Memory B cell (primary cell): ENCODE data around the gene VAV2.

Experiments
- ATAC-seq: fragments of 150-1000 bp; cut with Tn5 transposase; 2 replicates; pipeline ENCODE4 v1.10.0; 2021; ENCODE audit warnings: low read depth, mild to moderate bottlenecking, moderate library complexity
- DNase-seq, 2 donors: peaks; one replicate each; pipeline ENCODE4 v3.0.0; 2022; ENCODE audit warnings: low spot score in 2 of 2
- H3K27ac Mint-ChIP-seq: one replicate; pipeline ENCODE4 v1.8.0; 2022; ENCODE audit warnings: mild to moderate bottlenecking, moderate library complexity, mixed read lengths
- H3K27me3 Mint-ChIP-seq: one replicate; pipeline ENCODE4 v1.8.0; 2022; ENCODE audit warnings: mixed read lengths
- H3K36me3 Mint-ChIP-seq: one replicate; pipeline ENCODE4 v1.8.0; 2022; ENCODE audit warnings: mild to moderate bottlenecking, mixed read lengths
- H3K4me1 Mint-ChIP-seq: one replicate; pipeline ENCODE4 v1.8.0; 2022; ENCODE audit warnings: mixed read lengths
- H3K4me3 Mint-ChIP-seq: one replicate; pipeline ENCODE4 v1.8.0; 2022; ENCODE audit warnings: mild to moderate bottlenecking, moderate library complexity, mixed read lengths
- H3K9me3 Mint-ChIP-seq: one replicate; pipeline ENCODE4 v1.8.0; 2022; ENCODE audit warnings: mixed read lengths

Gene VAV2

DNA sequence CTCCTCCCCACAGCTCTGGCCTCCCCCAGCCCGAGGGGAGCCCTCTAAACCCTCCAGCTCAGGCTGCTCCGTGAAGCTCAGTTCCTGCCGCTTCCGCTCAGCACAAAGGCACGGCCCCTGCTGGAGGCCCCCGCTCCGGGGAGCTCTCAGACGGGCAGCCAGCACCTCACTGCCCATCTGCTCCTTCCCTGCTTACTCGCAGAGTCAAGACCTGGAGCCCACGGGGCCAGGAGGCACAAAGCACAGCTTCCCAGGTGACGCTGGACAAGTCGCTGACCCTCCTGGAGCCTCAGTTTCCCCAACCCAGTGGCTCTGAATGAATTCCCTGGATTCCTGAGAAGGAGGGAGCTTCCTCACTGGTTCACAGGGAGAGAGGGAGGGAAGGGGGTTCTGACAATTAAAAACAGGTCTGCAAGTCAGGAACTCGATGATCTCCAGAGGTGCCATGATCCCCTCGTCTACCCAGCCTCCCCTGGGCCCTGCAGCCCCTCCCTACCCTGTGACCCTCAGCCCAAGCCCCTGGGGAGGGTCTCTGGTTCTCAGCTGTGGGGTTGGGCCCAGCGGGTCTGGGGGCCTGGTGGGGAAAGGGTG, 36.2 kb downstream of the VAV2 start:
- no peaks in the 10 kb centered on the region for H3K36me3 Mint-ChIP-seq
- H3K27me3 Mint-ChIP-seq = no peaks in the 10 kb centered on the region
- peaks cover 52% of the 10 kb centered on the region for H3K4me1 Mint-ChIP-seq
- peak overlapping the region; percentile 95 for H3K27ac Mint-ChIP-seq
- ATAC-seq = peak; percentile 52
- peak overlapping the region; percentile 92 for H3K4me3 Mint-ChIP-seq
- H3K9me3 Mint-ChIP-seq = no peaks in the 10 kb centered on the region
- DNase-seq = no peak

DNA sequence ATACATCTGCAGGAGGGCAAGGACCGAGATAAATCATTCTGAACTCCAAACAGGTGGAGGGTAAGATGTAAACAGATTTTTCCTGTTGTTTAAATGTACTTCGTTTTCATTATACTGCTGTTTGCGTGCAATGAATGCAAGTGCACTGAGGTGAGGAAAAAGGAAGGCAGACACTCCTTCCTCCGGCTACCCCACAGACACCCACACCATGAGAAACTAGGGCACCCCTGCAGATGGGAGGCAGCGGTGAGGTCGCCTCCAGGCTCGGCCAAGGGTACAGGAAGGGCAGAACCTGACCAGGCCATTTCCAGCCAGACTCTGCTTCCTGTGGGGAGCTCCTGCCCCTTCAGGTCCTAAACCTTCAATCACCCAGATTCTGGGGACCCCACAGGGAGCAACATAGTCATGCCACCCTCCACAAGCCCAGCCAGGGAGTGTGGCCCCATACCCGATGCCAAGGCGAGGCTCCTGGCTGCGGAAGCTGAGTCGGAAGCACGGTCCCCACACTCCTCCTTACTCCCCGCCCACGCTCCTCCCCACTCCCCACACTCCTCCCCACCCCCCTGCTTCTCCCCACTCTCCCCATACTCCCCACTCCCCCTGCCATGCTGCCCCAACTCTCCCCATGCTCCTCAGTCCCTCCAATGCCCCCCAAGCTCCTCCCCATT, 37.1 kb downstream of the VAV2 start:
- H3K27ac Mint-ChIP-seq = peak overlapping the region; percentile 95
- H3K4me3 Mint-ChIP-seq = peak overlapping the region; percentile 74
- no peaks in the 10 kb centered on the region for H3K9me3 Mint-ChIP-seq
- no peaks in the 10 kb centered on the region for H3K36me3 Mint-ChIP-seq
- ATAC-seq = peak; percentile 50
- H3K27me3 Mint-ChIP-seq = no peaks in the 10 kb centered on the region
- DNase-seq = no peak
- H3K4me1 Mint-ChIP-seq = peaks cover 49% of the 10 kb centered on the region

DNA sequence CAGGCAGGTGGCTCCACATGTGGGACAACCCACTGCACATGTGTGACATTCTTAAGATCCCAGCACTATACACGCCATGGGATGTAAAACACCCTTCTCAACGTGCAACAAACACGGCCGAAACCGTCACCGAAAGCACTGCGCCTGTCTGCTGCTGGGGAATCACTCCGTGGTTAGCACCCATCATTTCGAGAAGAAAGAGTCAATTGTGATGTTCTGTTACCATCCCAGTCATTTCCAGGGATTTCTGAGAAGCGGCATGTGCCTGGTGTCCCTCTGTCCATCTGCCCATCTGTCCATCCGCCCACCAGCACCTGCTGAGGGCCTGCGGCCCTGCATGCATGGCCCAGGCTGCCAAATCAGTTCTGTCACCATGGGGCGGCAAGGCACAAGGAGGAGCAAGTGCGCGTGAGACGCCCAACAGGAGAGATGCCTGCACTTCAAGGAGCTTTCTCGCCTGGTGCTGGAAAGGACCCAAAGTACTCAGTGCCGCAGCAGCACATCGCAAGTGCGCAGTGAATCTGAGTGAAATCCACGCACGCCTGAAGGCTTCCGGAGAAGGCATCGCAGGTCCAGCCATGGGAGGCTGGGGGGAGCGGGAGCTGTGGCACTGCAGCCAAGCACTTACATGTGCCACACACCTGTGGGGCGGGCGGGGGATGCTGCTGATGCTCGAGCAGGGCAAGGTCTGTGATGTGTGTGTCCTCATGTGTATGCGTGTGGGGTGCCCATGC, 38.0 kb downstream of the VAV2 start:
- DNase-seq (no peak), ATAC-seq (peak; percentile 37)
- H3K4me1 Mint-ChIP-seq = peaks cover 46% of the 10 kb centered on the region
- H3K27ac Mint-ChIP-seq = peak overlapping the region; percentile 95
- no peaks in the 10 kb centered on the region for H3K9me3 Mint-ChIP-seq
- H3K36me3 Mint-ChIP-seq = peaks cover 2% of the 10 kb centered on the region
- no peaks in the 10 kb centered on the region for H3K27me3 Mint-ChIP-seq
- peak overlapping the region; percentile 74 for H3K4me3 Mint-ChIP-seq

DNA sequence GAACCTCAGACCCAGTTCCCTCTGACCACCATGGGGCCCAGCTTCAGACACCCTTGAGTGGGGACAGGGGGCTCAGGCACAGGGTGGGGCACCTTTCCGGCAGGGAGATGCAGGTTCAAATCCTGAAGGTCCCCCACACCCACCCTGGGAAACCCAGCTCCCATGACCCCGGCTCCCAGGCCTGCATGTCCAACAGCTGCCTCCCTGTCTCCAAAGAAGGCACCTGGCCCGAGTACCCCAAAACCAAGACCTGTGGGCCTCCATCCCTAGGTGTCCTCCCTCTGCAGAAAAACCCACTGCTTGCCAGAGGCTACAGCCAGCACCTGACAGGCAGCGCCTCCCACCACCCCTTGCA, 38.5 kb downstream of the VAV2 start:
- Mint-ChIP-seq H3K4me3 (peak overlapping the region; percentile 74), H3K36me3 (peaks cover 2% of the 10 kb centered on the region), H3K27me3 (no peaks in the 10 kb centered on the region), H3K4me1 (peaks cover 46% of the 10 kb centered on the region), H3K27ac (peak overlapping the region; percentile 95), H3K9me3 (no peaks in the 10 kb centered on the region)
- ATAC-seq (no peak), DNase-seq (no peak)

DNA sequence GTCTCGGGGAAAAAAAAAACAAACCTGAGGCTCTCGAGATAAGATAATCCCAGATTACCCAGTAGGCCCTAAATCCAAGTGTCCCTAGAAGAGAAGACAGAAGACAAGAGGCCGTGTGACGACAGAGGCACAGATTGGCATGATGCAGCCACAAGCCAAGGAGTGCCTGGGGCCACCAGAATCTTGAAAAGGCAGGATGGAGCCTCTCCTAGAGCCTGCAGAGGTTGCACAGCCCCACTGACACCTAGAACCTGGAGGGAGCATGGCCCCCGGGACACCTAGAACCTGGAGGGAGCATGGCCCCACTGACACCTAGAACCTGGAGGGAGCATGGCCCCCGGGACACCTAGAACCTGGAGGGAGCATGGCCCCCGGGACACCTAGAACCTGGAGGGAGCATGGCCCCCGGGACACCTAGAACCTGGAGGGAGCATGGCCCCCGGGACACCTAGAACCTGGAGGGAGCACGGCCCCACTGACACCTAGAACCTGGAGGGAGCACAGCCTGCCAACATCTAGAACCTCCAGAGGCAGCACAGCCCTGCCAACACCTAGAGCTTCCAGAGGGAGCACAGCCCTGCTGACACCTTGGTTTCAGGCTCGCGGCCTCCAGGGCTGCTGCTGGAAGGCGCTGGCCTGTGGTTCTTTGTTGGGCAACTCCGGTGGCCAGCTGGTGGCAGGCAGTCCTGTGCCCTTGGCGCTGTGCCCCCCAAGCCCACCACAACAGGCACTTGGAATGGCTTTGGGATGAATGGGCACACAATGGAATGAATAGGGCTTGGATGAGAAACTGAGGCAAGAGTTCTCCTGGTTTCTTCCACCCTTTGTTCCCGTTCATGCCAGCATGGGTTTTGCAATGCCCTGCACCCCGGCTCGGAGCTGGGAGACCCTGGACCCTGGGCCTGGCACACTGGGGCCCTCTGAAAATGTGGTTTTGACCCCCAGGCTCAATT, 39.2 kb downstream of the VAV2 start:
- Mint-ChIP-seq H3K36me3 (peaks cover 2% of the 10 kb centered on the region), H3K4me3 (no peak overlapping the region), H3K9me3 (no peaks in the 10 kb centered on the region), H3K27me3 (no peaks in the 10 kb centered on the region), H3K4me1 (peaks cover 51% of the 10 kb centered on the region), H3K27ac (peak overlapping the region; percentile 50)
- ATAC-seq (no peak), DNase-seq (no peak)

DNA sequence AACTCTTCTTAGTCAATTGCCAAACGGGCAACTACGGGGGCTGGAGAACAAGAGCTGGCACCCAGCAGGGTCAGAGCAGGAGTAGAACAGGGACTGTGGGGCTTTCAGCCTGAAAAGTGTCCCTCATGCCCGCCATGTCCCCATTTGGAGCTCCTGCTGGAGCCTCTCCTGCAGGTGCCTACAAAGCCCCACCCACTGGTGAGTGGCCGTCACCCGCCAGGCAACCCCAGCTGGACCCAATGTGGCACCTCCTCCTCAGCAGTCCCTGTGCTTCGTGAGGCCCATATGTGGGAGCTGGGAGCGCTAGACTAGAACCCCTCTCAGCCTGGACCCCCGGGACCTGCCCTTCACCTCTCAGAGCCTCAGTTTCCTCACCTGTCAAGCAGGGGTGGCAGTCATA, 40.9 kb downstream of the VAV2 start:
- Mint-ChIP-seq H3K4me1 (peaks cover 50% of the 10 kb centered on the region), H3K4me3 (no peak overlapping the region), H3K27ac (no peak overlapping the region), H3K36me3 (peaks cover 2% of the 10 kb centered on the region), H3K27me3 (no peaks in the 10 kb centered on the region), H3K9me3 (no peaks in the 10 kb centered on the region)
- ATAC-seq (no peak), DNase-seq (no peak)

DNA sequence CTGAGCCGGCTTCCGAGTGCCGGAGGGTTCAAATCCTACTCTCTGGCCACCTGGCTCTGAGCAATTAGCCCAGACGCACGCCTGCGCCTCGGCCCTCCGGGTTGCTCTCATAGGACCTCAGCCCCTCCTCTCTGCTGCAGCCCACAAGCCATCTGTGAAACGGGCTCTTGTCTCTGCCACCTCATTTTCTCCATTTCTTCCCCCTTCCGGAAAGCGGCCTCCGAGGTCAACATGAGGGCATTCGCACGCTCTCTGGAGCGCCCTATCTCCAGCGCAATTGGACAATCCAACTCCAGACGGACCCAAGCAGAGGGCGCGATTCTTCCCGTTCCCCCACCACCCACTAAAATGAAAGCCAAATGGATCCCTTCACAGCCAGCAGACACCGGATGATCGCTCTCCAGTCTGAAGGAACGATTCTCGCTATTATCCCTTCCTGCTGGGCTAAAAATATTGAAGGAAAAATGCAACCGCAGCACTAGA, 41.5 kb downstream of the VAV2 start:
- peaks cover 48% of the 10 kb centered on the region for H3K4me1 Mint-ChIP-seq
- DNase-seq (no peak), ATAC-seq (no peak)
- peak overlapping the region; percentile 28 for H3K27ac Mint-ChIP-seq
- no peaks in the 10 kb centered on the region for H3K9me3 Mint-ChIP-seq
- H3K4me3 Mint-ChIP-seq = no peak overlapping the region
- peaks cover 2% of the 10 kb centered on the region for H3K36me3 Mint-ChIP-seq
- H3K27me3 Mint-ChIP-seq = no peaks in the 10 kb centered on the region

DNA sequence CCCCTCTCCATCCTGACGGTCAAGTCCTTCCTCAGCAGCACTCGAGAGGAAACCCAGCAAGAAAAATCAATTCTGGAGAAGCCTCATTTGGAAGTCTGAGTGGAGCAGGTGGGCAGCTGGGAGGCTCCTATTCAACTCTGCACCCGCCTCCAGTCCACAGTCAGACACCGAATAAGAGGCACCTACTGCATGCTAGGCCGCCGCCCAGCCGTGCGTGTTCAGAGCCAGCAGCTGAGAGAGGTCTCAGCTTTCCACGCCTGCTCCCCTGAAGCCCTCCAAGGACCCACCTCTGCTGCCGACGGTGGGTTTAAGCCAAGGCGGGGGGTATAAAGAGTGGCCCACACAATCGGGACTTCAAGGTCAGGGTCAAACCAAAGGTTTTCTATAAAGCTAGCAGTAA, 41.9 kb downstream of the VAV2 start:
- no peak for ATAC-seq
- no peaks in the 10 kb centered on the region for H3K27me3 Mint-ChIP-seq
- H3K4me1 Mint-ChIP-seq = peaks cover 48% of the 10 kb centered on the region
- peaks cover 2% of the 10 kb centered on the region for H3K36me3 Mint-ChIP-seq
- no peak overlapping the region for H3K4me3 Mint-ChIP-seq
- H3K9me3 Mint-ChIP-seq = no peaks in the 10 kb centered on the region
- no peak for DNase-seq
- no peak overlapping the region for H3K27ac Mint-ChIP-seq

DNA sequence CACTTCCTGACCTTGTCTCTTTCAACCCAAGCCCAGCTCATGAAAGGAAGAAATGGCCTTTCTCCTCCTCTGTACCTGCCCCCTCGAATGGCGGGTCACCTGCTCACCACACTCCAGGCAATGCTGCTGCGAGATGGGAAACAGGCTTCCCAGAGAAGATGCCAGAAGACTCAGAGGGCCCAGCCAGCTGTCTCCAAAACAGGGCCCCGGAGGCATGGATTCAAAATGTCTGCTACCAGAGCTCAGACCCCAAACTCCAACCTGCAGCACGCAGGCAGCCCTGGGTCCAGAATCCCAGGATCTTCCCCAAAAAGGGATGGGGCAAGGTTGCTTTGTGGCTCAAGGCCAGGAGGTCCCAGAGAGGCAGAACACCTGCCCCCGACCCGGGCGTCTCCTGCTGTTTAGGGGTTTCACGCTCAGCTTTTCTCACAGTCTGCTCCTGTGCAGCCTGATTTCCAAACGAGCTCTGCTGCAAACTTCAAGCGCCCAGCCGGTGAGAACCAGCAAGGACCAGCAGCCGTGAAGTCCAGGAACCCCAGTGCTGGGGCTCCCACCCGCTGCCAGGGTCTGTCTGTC, 42.5 kb downstream of the VAV2 start:
- Mint-ChIP-seq H3K27ac (no peak overlapping the region), H3K4me1 (peaks cover 44% of the 10 kb centered on the region), H3K36me3 (peaks cover 2% of the 10 kb centered on the region), H3K27me3 (no peaks in the 10 kb centered on the region), H3K4me3 (no peak overlapping the region), H3K9me3 (no peaks in the 10 kb centered on the region)
- no peak for DNase-seq
- no peak for ATAC-seq

DNA sequence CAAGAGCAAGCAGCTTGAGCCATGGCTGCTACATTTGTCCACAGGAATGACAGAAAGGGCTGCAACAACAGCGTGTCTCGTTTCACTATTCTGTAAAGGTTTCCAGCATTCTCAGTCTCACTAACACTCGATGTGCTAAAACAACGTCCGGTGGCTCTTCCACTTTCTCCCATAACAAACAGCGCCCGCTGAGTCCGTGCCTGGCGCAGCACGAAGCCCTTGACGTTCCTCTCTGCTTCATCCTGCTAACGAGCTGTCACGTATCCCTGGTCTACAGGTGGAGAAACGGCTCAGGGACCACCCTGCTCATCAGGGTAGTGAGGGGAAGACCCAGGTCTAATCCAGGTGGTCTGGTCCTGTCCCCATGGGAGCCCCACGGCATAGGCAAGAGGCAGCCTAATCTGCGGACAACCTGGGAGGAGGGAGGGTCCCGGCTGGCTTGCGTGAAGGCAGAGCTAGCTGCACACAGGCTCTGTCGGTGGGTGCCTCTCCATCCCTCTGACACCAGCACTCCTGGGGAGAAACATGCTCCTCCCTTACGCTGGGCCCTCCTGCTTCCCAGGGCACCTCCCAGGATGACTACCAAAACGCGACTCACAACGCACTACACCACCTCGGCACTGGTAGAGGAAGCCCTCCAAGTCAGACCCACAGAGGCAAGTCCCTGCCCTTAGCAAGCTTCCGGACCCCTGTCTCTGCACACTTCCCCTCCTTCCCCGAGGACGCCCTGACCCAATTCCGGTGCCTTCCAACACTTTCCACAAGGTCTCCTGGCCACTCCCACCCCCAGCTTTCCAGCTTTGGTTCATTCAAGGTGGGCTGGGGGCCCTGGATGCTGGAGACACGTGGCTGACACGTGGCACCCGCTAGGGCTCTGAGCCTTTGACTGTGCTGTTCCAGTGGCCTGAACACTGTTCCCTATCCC, 43.3 kb downstream of the VAV2 start:
- Mint-ChIP-seq H3K27ac (no peak overlapping the region), H3K4me3 (no peak overlapping the region), H3K9me3 (no peaks in the 10 kb centered on the region), H3K4me1 (peaks cover 42% of the 10 kb centered on the region), H3K36me3 (peaks cover 2% of the 10 kb centered on the region), H3K27me3 (no peaks in the 10 kb centered on the region)
- no peak for DNase-seq
- no peak for ATAC-seq

DNA sequence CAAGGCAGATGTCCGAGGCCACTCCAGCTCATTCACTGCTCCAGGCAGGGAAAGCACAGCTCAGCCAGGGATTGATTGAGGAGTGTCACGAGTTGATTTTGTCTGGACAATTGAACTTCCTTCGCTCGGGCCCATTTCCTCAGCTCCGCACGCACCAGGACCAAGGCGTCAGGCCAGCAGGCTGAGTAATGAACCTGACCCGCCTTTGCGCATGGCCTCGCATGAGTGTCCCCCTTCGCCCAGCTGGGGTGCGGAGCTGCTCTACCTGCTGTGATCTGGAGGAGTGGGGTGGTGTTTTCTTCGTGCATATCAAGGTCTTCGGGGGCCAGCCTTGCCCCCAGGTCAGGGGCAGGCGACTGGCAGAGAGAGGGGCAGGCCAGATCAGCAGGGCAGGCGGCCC, 44.0 kb downstream of the VAV2 start:
- peaks cover 42% of the 10 kb centered on the region for H3K4me1 Mint-ChIP-seq
- H3K9me3 Mint-ChIP-seq = no peaks in the 10 kb centered on the region
- ATAC-seq = no peak
- H3K4me3 Mint-ChIP-seq = no peak overlapping the region
- H3K27me3 Mint-ChIP-seq = no peaks in the 10 kb centered on the region
- no peak for DNase-seq
- H3K36me3 Mint-ChIP-seq = peaks cover 2% of the 10 kb centered on the region
- H3K27ac Mint-ChIP-seq = no peak overlapping the region

DNA sequence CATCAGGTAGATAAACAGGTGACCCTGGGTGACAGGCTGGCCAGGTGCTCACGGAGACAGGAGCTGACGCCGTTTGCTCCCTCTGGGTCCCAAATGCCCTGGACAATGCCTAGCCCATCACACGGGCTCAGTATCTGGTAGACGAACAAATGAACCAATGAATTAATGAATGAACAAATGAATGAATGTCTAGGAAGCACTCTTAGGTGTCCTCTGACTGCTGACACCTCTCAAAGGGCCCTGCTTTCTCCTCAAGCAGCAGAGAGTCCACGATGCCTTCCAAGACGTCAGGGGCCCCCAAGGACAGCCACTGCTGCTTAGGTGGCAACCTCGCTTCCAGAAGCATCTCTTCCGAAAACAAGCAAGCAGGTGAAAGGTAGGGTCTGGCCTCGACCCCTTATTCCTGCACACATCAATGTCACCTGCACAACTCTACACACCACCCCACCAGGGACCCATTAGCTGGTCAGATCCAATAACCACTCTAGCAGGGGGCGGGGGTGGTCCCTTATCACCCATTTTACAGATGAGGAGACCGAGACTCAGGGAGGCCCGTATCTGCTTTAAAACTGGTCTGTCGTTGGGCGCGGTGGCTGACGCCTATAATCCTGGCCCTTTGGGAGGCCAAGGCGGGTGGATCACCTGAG, 45.2 kb downstream of the VAV2 start:
- Mint-ChIP-seq H3K27ac (peak overlapping the region; percentile 98), H3K27me3 (no peaks in the 10 kb centered on the region), H3K4me1 (peaks cover 42% of the 10 kb centered on the region)

More for the DNA sequence above, 45.2 kb downstream of the VAV2 start:
- DNase-seq = no peak
- peaks cover 2% of the 10 kb centered on the region for H3K36me3 Mint-ChIP-seq
- peak overlapping the region; percentile 79 for H3K4me3 Mint-ChIP-seq
- H3K9me3 Mint-ChIP-seq = no peaks in the 10 kb centered on the region
- no peak for ATAC-seq
